NCI-H2227 (cell line): ENCODE data around the gene PSD4.

Experiments
- DNase-seq: peaks from one replicate; lab custom pipeline; 2025; ENCODE audit not compliant: unreplicated experiment; lab: John Stamatoyannopoulos, UW

The PSD4 gene

GRCh38 chr2:113258471-113259147, 84.8 kb downstream of the PSD4 start:
- no peak for DNase-seq
